Measurements from ENCODE around the gene STK32A.

DNA sequence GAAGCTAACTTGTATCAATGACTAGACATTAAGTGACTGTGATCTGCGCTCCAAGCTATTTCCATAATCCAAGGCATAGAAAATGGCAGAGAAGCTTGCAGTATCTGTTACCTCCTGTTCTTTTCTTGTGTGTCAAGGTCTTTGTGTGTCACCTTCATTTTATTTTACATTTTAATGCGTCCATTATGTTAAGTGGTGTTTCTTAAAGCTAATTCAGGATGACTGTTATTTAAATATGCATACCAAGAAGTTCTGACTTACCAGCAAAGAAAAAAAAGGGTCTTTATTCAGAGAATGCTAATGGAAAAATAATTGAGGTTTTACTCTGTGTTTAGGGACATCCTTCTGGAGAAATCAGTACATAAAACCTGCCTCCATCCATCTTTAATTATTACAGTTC is 52.3 kb downstream of the STK32A start:
- TF ChIP-seq POLR2A (IDR thresholded peaks at IDR 0.05; ENCODE audit: low read depth, low read length): no peak
- TF ChIP-seq POLR2AphosphoS5 (IDR thresholded peaks at IDR 0.05; ENCODE audit: low read depth, low read length): no peak
- TF ChIP-seq TAF1 (IDR thresholded peaks at IDR 0.05; ENCODE audit: borderline replicate concordance, low read depth, low read length): no peak

All from GM12892 (cell line).